ENCODE measurements around the gene CACHD1. TPM values are rescaled to one million over a fixed set of nuclear protein-coding genes. Genes with fewer than 3 reads are reported as not detected.

CACHD1 gene
- total and polyA plus RNA-seq, 2 of the 8 experiments (the other 6 are each of a cell fraction or from before 2014, with no cell fraction given) = 22.2 to 42.5 TPM

DNA sequence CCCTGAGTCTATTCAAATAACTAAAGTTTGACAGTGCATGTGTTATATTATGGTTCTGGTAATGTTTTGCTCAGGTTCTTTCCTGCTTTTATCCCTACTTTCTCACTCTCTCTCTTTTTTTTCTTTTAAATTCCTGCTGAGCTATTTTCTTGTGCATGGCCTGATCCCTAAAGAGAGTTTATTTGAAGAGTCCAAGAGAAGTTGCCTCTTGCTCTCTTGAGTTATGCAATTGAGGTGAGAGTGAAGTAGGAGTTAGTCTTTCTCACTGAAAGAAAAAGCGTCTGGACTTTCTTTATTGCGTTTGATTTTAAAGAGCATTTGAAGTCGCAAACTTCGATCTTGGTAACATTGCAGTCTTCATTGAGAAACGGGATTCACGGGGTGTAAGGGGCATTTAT is 138.7 kb downstream of the CACHD1 start:
- H2BK5ac ChIP-seq (ENCODE audit: low read depth, low read length) = no peak overlapping the region
- H4K5ac ChIP-seq (ENCODE audit: insufficient read length, low read depth, low read length) = no peak overlapping the region
- H2BK12ac ChIP-seq (ENCODE audit: low read depth, low read length) = no peak overlapping the region
- H2BK15ac ChIP-seq (ENCODE audit: low read length) = no peak overlapping the region
- CTCF ChIA-PET (ENCODE audit: partially characterized antibody) = interaction anchor here (0.6 kb wide), 1 partner anchor 934 kb away, joined by 3 read pairs; no protein-coding TSS in a partner anchor
- POLR2A ChIA-PET (ENCODE audit: partially characterized antibody) = interaction anchor here (0.6 kb wide), 1 partner anchor 145 kb away, joined by 3 read pairs; no protein-coding TSS in a partner anchor
- H3K4me1 ChIP-seq (replicated peaks in 1 of 4; ENCODE audit: control insufficient read depth in 3 of 4, insufficient read depth in 4 of 4, low read length in 3 of 4) = no peaks in the 10 kb centered on the region
- H3K56ac ChIP-seq (replicated peaks; ENCODE audit: insufficient read length, low read depth, low read length) = no peak overlapping the region
- no peak overlapping the region for H3K14ac ChIP-seq (ENCODE audit: insufficient read length)
- no peak overlapping the region for H3K4me3 ChIP-seq (ENCODE audit: extremely low read depth in 1 of 4, insufficient read depth in 2 of 4, low read depth in 3 of 4, low read length in 4 of 4)
- H3K27me3 ChIP-seq (replicated peaks in 1 of 4; ENCODE audit: control insufficient read depth in 3 of 4, extremely low read depth in 1 of 4, insufficient read depth in 3 of 4, low read length in 3 of 4) = no peaks in the 10 kb centered on the region
- H3K36me3 ChIP-seq (ENCODE audit: control insufficient read depth in 2 of 4, insufficient read depth in 4 of 4, low read length in 3 of 4) = peaks cover 0 to 60% (median 26%) of the 10 kb centered on the region in 4 experiments; a peak in 5 of 8 replicates
- FAIRE-seq (no peak), DNase-seq (ENCODE audit: low read depth in 1 of 2, low spot score in 2 of 2) (no peak)
- no peak overlapping the region for H2BK20ac ChIP-seq (ENCODE audit: low read length)
- H3K9me3 ChIP-seq (ENCODE audit: insufficient read depth in 2 of 2, low read depth in 1 of 2, low read length in 1 of 2) = peaks cover 14 to 16% of the 10 kb centered on the region in 2 experiments
- H3K4ac ChIP-seq (replicated peaks; ENCODE audit: insufficient read length, low read depth, low read length) = no peak overlapping the region
- H3K79me2 ChIP-seq (ENCODE audit: control insufficient read depth in 1 of 2, insufficient read depth in 2 of 2, low read length in 2 of 2) = peaks cover 0 to 5% of the 10 kb centered on the region in 2 experiments; a peak in 1 of 4 replicates
- 93% methylated on average over 6 of the region's 6 CpGs; no CpG with 5 or more reads in 1 of the 2 experiments for WGBS, 2 experiments (ENCODE audit: extremely low coverage in 1 of 2, insufficient coverage in 1 of 2, insufficient read length in 1 of 2, insufficient replicate concordance in 2 of 2, low coverage in 1 of 2, low lambda C conversion rate in 2 of 2, missing lambda C conversion rate in 1 of 2)
- no peak overlapping the region for H4K91ac ChIP-seq (replicated peaks; ENCODE audit: insufficient read length, low read length)
- no peak overlapping the region for H2AK5ac ChIP-seq (ENCODE audit: low read depth, low read length)
- H3K79me1 ChIP-seq (ENCODE audit: low read depth, low read length) = no peaks in the 10 kb centered on the region
- no peak overlapping the region for H4K8ac ChIP-seq (ENCODE audit: extremely low read depth, insufficient read depth, low read length)
- H2AFZ ChIP-seq (ENCODE audit: low read length) = no peak overlapping the region
- no peaks in the 10 kb centered on the region for H3K23me2 ChIP-seq (ENCODE audit: low read depth, low read length)
- H2BK120ac ChIP-seq (replicated peaks; ENCODE audit: low read depth, low read length) = no peak overlapping the region
- H3K23ac ChIP-seq (ENCODE audit: insufficient read length) = no peak overlapping the region
- H3K9ac ChIP-seq (replicated peaks in 1 of 4; ENCODE audit: extremely low read depth in 1 of 4, low read depth in 3 of 4, low read length in 3 of 4) = no peak overlapping the region
- H3K18ac ChIP-seq (ENCODE audit: extremely low read depth, low read length) = no peak overlapping the region
- H3K4me2 ChIP-seq (ENCODE audit: insufficient read depth in 1 of 2, low read depth in 2 of 2, low read length in 2 of 2) = no peak overlapping the region
- H3K27ac ChIP-seq (ENCODE audit: low read depth, low read length) = no peak overlapping the region
- H4K20me1 ChIP-seq (replicated peaks in 1 of 2; ENCODE audit: control insufficient read depth in 1 of 2, insufficient read depth in 2 of 2, low read length in 2 of 2) = no peaks in the 10 kb centered on the region
- TF ChIP-seq, protein P1, sequence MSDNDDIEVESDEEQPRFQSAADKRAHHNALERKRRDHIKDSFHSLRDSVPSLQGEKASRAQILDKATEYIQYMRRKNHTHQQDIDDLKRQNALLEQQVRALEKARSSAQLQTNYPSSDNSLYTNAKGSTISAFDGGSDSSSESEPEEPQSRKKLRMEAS (IDR thresholded peaks at IDR 0.05) = no peak
- TF ChIP-seq, protein P2, sequence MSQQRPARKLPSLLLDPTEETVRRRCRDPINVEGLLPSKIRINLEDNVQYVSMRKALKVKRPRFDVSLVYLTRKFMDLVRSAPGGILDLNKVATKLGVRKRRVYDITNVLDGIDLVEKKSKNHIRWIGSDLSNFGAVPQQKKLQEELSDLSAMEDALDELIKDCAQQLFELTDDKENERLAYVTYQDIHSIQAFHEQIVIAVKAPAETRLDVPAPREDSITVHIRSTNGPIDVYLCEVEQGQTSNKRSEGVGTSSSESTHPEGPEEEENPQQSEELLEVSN (IDR thresholded peaks at IDR 0.05) = no peak
- no peak for TF ChIP-seq EGR1 (IDR thresholded peaks at IDR 0.05; ENCODE audit: borderline replicate concordance, low read depth, low read length)
- no peak for TF ChIP-seq YY1 (IDR thresholded peaks at IDR 0.05; ENCODE audit: low read depth, low read length)
- no peak for TF ChIP-seq SUZ12 (IDR thresholded peaks at IDR 0.05; ENCODE audit: low read length)
- TF ChIP-seq TAF1 (IDR thresholded peaks at IDR 0.05; ENCODE audit: low read depth, low read length) = no peak
- TF ChIP-seq EZH2 (IDR thresholded peaks at IDR 0.05; ENCODE audit: low read depth, low read length, severe bottlenecking) = no peak
- TF ChIP-seq SP2 (IDR thresholded peaks at IDR 0.05; ENCODE audit: low read length) = no peak
- TF ChIP-seq RNF2 (IDR thresholded peaks at IDR 0.05; ENCODE audit: borderline replicate concordance, low read depth, low read length, missing control alignments, poor library complexity, severe bottlenecking) = no peak
- TF ChIP-seq ZNF274 (IDR thresholded peaks at IDR 0.05; ENCODE audit: borderline replicate concordance, extremely low read depth, low read length) = no peak
- no peak for TF ChIP-seq TAF7 (optimal IDR thresholded peaks at IDR 0.05; ENCODE audit: borderline replicate concordance, low read depth, low read length)
- TF ChIP-seq KDM1A (IDR thresholded peaks at IDR 0.05; ENCODE audit: borderline replicate concordance, low read length) = no peak
- no peak for TF ChIP-seq EP300 (IDR thresholded peaks at IDR 0.05; ENCODE audit: borderline replicate concordance in 1 of 2, low read depth in 2 of 2, low read length in 2 of 2)

Measured in H1 (cell line).